ENCODE results near the gene NKAIN2.

DNA sequence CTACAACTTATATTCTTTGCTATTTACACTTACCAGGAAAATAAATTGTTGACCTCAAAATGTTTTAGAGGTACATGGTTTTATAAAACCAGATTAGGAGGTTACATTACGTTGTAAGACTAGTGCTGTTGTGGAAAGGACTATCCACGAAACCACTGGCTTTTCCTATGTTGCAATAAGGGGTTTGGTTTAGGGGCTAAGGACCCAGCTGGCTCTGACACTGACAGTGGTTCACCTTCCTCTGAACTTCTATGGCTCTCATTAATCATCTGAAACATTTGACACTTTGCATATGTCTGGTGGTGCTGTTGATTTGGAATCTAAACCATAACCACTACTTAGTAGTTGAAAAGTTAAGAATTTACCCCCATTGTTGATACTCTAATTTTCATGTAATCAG, 186.7 kb downstream of the NKAIN2 start:
- TF ChIP-seq, protein P1, sequence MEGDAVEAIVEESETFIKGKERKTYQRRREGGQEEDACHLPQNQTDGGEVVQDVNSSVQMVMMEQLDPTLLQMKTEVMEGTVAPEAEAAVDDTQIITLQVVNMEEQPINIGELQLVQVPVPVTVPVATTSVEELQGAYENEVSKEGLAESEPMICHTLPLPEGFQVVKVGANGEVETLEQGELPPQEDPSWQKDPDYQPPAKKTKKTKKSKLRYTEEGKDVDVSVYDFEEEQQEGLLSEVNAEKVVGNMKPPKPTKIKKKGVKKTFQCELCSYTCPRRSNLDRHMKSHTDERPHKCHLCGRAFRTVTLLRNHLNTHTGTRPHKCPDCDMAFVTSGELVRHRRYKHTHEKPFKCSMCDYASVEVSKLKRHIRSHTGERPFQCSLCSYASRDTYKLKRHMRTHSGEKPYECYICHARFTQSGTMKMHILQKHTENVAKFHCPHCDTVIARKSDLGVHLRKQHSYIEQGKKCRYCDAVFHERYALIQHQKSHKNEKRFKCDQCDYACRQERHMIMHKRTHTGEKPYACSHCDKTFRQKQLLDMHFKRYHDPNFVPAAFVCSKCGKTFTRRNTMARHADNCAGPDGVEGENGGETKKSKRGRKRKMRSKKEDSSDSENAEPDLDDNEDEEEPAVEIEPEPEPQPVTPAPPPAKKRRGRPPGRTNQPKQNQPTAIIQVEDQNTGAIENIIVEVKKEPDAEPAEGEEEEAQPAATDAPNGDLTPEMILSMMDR (IDR thresholded peaks at IDR 0.05 in 4 of 5, conservative IDR thresholded peaks at IDR 0.05 in 1 of 5) = no peak
- TF ChIP-seq POLR2A (IDR thresholded peaks at IDR 0.05) = no peak
